H54 (cell line): ENCODE measurements around the gene PRKG1.
"Not testable (repeated sequence)": the region's sequence is repeated elsewhere in the genome, so short reads cannot be mapped to it uniquely, and the experiment has no call there.

Experiments used
- DNase-seq: peaks from one replicate; pipeline ENCODE4 v3.0.0; 2011; ENCODE audit warnings: low spot score, mixed read lengths; ENCODE audit not compliant: insufficient read length
- FAIRE-seq: peaks from 3 replicates; lab custom pipeline; 2011; peaks lifted over from hg19 to GRCh38; lab: Jason Lieb, UNC
- POLR2A ChIP-seq: IDR thresholded peaks from 2 replicates; pipeline ENCODE4 v1.6.1; 2011; ENCODE audit warnings: low read depth, mild to moderate bottlenecking, low read length

PRKG1 gene

GRCh38 chr10:51422311-51423120 lies 348.2 kb downstream of the PRKG1 start:
- DNase-seq (peak; percentile 21), FAIRE-seq (peak; percentile 94)
- no peak for TF ChIP-seq POLR2A

- DNase-seq (no peak), FAIRE-seq (no peak)
- no peak for TF ChIP-seq POLR2A
These were observed 348.8 kb downstream of the PRKG1 start for GRCh38 chr10:51423121-51423452.

- DNase-seq (no peak), FAIRE-seq (no peak)
- no peak for TF ChIP-seq POLR2A
These were observed 351.1 kb downstream of the PRKG1 start for GRCh38 chr10:51425431-51425830.

GRCh38 chr10:51427758-51428157 lies 353.5 kb downstream of the PRKG1 start:
- FAIRE-seq, result no peak
- DNase-seq, result no peak
- no peak for TF ChIP-seq POLR2A

GRCh38 chr10:51430506-51430905 lies 356.2 kb downstream of the PRKG1 start:
- FAIRE-seq (no peak), DNase-seq (no peak)
- no peak for TF ChIP-seq POLR2A

- peak; percentile 36 for FAIRE-seq
- no peak for DNase-seq
- no peak for TF ChIP-seq POLR2A
These were observed 359.7 kb downstream of the PRKG1 start for GRCh38 chr10:51433949-51434475.

- DNase-seq, result no peak
- no peak for TF ChIP-seq POLR2A
- no peak for FAIRE-seq
These were observed 362.5 kb downstream of the PRKG1 start for GRCh38 chr10:51436805-51437204.

GRCh38 chr10:51439645-51440044 lies 365.4 kb downstream of the PRKG1 start:
- DNase-seq, result no peak
- TF ChIP-seq POLR2A, result no peak
- no peak for FAIRE-seq

- TF ChIP-seq POLR2A, result no peak
- DNase-seq (no peak), FAIRE-seq (no peak)
These were observed 371.3 kb downstream of the PRKG1 start for GRCh38 chr10:51445588-51445987.

- DNase-seq, result no peak
- TF ChIP-seq POLR2A, result no peak
- no peak for FAIRE-seq
These were observed 372.8 kb downstream of the PRKG1 start for GRCh38 chr10:51447119-51447518.

GRCh38 chr10:51455762-51456161 lies 381.5 kb downstream of the PRKG1 start:
- FAIRE-seq, DNase-seq: not testable (repeated sequence)

- no peak for DNase-seq
- no peak for FAIRE-seq
- TF ChIP-seq POLR2A, result no peak
These were observed 385.2 kb downstream of the PRKG1 start for GRCh38 chr10:51459476-51459875.

- no peak for TF ChIP-seq POLR2A
- FAIRE-seq, result no peak
- DNase-seq, result no peak
These were observed 387.9 kb downstream of the PRKG1 start for GRCh38 chr10:51462076-51462779.

- TF ChIP-seq POLR2A, result no peak
- FAIRE-seq (no peak), DNase-seq (no peak)
These were observed 394.1 kb downstream of the PRKG1 start for GRCh38 chr10:51468424-51468823.
